Kidney epithelial cell (primary cell): ENCODE results near the gene TXNDC9. TPM values are rescaled to one million over a fixed set of nuclear protein-coding genes. Genes with fewer than 3 reads are reported as not detected.
"Not testable (repeated sequence)": the region's sequence is repeated elsewhere in the genome, so short reads cannot be mapped to it uniquely, and the experiment has no call there.

Source experiments
- DNase-seq: peaks from one replicate; pipeline ENCODE4 v3.0.0-alpha.2; 2010; ENCODE audit warnings: low read depth
- H3K27me3 ChIP-seq: 2 replicates; pipeline ENCODE4 v1.6.0; 2011; ENCODE audit warnings: low read length; ENCODE audit not compliant: control insufficient read depth, insufficient read depth
- H3K36me3 ChIP-seq: 2 replicates; pipeline ENCODE4 v1.5.1; 2011; ENCODE audit warnings: low read length; ENCODE audit not compliant: control insufficient read depth, insufficient read depth
- H3K4me3 ChIP-seq: 2 replicates; pipeline ENCODE4 v1.5.1; 2011; ENCODE audit warnings: low read depth, mild to moderate bottlenecking, control low read depth, low read length
- total RNA-seq: library from RNA; depleted of rRNA; stranded (reverse); fragments of >200 nt; gene quantifications from 2 replicates; pipeline ENCODE4 v1.2.3, GENCODE V29; 2015
- TF ChIP-seq, protein P1 (sequence below): IDR thresholded peaks from 2 replicates; pipeline ENCODE4 v1.5.1; 2011; ENCODE audit warnings: mild to moderate bottlenecking, moderate library complexity, low read length, control low read depth, inconsistent platforms; ENCODE audit not compliant: insufficient read depth, poor library complexity, severe bottlenecking

Gene TXNDC9
- total RNA-seq, 1 donor from 2014 or later, result 73.6 TPM

DNA sequence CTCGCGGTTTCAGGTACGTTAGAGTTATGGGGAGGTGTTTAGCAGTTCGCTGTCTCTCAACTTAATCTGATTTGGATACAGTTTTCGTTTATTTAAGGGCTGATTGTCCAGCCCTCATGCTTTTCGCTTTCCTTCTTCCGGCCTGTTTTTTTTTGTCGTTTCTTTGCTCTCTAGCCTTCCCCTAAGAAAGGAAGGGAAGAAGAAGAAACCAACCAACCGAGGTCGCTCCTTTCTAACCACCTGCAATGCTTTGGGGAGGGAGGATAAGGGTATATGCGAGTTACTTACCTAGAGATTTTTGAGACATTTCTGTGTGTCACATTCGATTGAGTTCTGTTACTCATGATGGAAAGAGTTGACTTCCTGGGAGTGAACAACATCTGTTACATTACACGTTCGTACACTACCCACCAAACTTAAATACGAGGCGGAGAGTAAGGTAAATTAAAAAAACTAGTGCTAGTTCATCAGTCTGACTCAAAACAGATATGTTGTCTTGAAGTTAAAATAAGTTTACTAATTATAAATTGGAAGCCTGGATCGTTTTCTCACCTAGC is 2.0 kb upstream of the TXNDC9 start:
- DNase-seq, result no peak
- Histone ChIP-seq H3K4me3 (peak overlapping the region; percentile 81), H3K36me3 (no peaks in the 10 kb centered on the region), H3K27me3 (no peaks in the 10 kb centered on the region)
- TF ChIP-seq, protein P1, sequence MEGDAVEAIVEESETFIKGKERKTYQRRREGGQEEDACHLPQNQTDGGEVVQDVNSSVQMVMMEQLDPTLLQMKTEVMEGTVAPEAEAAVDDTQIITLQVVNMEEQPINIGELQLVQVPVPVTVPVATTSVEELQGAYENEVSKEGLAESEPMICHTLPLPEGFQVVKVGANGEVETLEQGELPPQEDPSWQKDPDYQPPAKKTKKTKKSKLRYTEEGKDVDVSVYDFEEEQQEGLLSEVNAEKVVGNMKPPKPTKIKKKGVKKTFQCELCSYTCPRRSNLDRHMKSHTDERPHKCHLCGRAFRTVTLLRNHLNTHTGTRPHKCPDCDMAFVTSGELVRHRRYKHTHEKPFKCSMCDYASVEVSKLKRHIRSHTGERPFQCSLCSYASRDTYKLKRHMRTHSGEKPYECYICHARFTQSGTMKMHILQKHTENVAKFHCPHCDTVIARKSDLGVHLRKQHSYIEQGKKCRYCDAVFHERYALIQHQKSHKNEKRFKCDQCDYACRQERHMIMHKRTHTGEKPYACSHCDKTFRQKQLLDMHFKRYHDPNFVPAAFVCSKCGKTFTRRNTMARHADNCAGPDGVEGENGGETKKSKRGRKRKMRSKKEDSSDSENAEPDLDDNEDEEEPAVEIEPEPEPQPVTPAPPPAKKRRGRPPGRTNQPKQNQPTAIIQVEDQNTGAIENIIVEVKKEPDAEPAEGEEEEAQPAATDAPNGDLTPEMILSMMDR, result no peak

DNA sequence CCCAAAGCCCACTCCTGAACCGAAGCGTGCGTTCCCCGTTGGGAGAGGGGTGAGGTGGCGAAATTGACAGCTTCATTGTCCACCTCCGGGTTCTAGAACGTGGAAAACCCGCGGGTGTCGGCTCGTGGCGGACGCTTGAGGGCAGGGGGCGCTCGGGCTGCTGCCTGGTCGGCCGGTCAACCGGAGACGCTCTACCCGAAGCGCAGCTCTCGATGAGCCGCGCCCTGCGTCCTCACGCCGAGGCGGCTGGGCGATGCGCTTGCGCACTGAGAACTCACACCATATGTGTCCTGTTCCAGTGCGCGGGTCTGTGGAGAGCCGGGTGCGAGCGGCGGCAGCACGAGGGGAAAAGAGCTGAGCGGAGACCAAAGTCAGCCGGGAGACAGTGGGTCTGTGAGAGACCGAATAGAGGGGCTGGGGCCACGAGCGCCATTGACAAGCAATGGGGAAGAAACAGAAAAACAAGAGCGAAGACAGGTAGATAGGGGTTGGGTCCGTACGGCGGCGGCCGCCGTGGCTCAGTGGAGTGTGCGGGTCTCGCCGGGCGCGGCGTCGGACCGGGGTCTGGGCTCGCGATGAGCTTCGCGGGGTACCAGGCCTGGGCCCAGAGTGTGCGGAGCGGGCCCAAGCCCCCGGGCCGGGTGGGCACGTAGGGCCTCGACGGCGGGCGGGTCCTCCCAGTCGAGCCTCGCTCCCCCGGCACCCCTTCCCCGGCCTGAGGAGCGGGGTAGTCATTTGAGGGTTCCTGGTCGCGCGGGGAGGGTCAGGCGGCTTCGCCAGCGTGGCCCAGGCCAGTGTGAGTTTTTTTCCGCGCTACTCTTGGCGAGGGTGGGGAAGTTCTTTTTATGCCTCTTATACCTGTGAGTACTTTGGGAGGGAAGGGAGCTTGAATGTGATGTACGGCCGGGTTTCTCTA is 1.2 kb upstream of the TXNDC9 start, which contains the start of gene EIF5B:
Gene EIF5B (plus strand): TSS at position 277 of the 916 bp plus-strand sequence. CDS start 166 bp downstream, at position 443.
- H3K4me3 ChIP-seq, result peak within 1 kb of the TSS; percentile 87
- no peaks in the 10 kb centered on the region for H3K27me3 ChIP-seq
- H3K36me3 ChIP-seq, result no peaks in the 10 kb centered on the region
- TF ChIP-seq, protein P1, result peak; percentile 59
- peak; percentile 84 for DNase-seq

GRCh38 chr2:99336804-99337112 is 625 bp upstream of the TXNDC9 start:
- Histone ChIP-seq H3K4me3 (peak overlapping the region; percentile 81), H3K36me3 (no peaks in the 10 kb centered on the region), H3K27me3 (no peaks in the 10 kb centered on the region)
- no peak for DNase-seq
- TF ChIP-seq, protein P1, result no peak

DNA sequence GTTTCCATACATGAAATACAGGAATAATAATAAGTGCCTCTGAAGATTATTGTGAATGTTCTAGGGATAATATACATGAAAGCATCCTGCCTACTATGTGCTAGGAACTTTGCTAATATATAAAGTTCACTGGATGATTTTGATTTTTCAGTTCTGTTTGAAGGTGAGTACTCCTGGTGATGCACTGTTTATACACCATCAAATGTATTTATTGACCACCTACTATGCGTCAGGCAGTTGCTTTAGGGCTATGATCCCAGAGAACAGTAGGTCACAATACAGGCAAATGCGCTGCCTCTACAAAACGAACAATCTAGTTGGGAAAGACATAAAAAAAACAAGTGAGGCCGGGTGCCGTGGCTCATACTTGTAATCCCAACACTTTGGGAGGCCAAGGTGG is 10.7 kb downstream of the TXNDC9 start:
- H3K4me3 ChIP-seq, result no peak overlapping the region
- TF ChIP-seq, protein P1, result no peak
- no peaks in the 10 kb centered on the region for H3K27me3 ChIP-seq
- no peak for DNase-seq
- H3K36me3 ChIP-seq, result no peaks in the 10 kb centered on the region

DNA sequence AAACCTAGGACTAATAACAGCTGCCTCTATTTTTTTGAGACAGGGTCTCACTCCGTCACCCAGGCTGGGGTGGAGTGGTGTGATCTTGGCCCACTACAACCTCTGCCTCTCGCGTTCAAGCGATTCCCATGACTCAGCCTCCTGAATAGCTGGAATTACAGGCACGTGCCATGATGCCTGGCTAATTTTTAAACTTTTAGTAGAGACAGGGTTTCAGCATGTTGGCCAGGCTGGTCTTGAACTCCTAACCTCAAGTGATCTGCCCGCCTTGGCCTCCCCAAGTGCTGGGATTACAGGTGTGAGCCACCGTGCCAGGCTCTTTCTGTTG is 18.3 kb downstream of the TXNDC9 start:
- not testable (repeated sequence) for H3K36me3 ChIP-seq, DNase-seq, H3K27me3 ChIP-seq, H3K4me3 ChIP-seq

- H3K4me3 ChIP-seq, result no peak overlapping the region
- no peaks in the 10 kb centered on the region for H3K36me3 ChIP-seq
- TF ChIP-seq, protein P1, result no peak
- no peak for DNase-seq
- no peaks in the 10 kb centered on the region for H3K27me3 ChIP-seq
Observed at GRCh38 chr2:99317161-99317872, 18.8 kb downstream of the TXNDC9 start.

GRCh38 chr2:99301097-99301496 is 35.0 kb downstream of the TXNDC9 start, which contains the start of gene LYG1:
Gene LYG1 (minus strand): TSS chr2:99301197. CDS start chr2:99295670, 5,527 bp downstream.
- not testable (repeated sequence) for H3K27me3 ChIP-seq, H3K36me3 ChIP-seq, DNase-seq, H3K4me3 ChIP-seq
